ENCODE results near the gene NPY5R. TPM values are rescaled to one million over a fixed set of nuclear protein-coding genes. Genes with fewer than 3 reads are reported as not detected.
A peak's percentile ranks its signal among the peaks of the same experiment; 100 is the strongest.

NPY5R gene
- total RNA-seq, 1 experiment from 2014 or later = 7.1 TPM

DNA sequence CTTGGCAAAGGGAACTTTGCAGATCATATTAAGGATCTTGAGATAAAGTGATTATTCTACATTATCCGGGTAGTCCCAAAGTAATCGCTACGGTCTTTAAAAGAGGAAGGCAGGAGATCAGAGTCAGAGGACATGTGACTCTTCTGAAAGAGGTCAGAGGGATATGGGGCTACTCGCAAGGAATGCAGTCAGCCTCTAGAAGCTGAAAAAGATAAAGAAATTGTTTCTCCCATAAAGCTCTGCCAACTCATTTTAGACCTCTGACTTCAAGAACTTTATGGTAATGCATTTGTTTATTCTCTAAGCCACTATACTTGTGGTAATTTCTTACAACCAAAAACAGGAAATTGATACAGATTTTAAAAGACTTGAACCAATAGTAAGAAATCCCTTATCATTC is 48.6 kb downstream of the NPY5R start:
- Histone ChIP-seq H3K36me3 (ENCODE audit: insufficient read depth, low read length, poor library complexity, severe bottlenecking) (no peaks in the 10 kb centered on the region), H3K4me3 (ENCODE audit: low read depth, low read length, poor library complexity, severe bottlenecking) (no peak overlapping the region), H3K9me3 (ENCODE audit: low read depth, low read length, poor library complexity, severe bottlenecking) (no peaks in the 10 kb centered on the region), H3K27me3 (replicated peaks; ENCODE audit: insufficient read depth, low read depth, low read length, poor library complexity) (no peaks in the 10 kb centered on the region), H3K27ac (ENCODE audit: low read depth, low read length, poor library complexity, severe bottlenecking) (peak overlapping the region; percentile 65), H3K4me1 (ENCODE audit: insufficient read depth, low read length, poor library complexity, severe bottlenecking) (peaks cover 32% of the 10 kb centered on the region)
- ChIA-PET POLR2A (ENCODE audit: low non-redundant PET) (no interaction called here), CTCF (no interaction called here)
- intact Hi-C loops (cut with micrococcal nuclease; ENCODE audit: unreplicated experiment) = loop anchor here (2.0 kb wide), 1 partner anchor 102 kb away; the partner anchor contains the start of gene TMA16
- TF ChIP-seq, protein P1, sequence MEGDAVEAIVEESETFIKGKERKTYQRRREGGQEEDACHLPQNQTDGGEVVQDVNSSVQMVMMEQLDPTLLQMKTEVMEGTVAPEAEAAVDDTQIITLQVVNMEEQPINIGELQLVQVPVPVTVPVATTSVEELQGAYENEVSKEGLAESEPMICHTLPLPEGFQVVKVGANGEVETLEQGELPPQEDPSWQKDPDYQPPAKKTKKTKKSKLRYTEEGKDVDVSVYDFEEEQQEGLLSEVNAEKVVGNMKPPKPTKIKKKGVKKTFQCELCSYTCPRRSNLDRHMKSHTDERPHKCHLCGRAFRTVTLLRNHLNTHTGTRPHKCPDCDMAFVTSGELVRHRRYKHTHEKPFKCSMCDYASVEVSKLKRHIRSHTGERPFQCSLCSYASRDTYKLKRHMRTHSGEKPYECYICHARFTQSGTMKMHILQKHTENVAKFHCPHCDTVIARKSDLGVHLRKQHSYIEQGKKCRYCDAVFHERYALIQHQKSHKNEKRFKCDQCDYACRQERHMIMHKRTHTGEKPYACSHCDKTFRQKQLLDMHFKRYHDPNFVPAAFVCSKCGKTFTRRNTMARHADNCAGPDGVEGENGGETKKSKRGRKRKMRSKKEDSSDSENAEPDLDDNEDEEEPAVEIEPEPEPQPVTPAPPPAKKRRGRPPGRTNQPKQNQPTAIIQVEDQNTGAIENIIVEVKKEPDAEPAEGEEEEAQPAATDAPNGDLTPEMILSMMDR (conservative IDR thresholded peaks at IDR 0.05; ENCODE audit: low read depth, low read length) = no peak
- no peak for TF ChIP-seq EZH2 (IDR thresholded peaks at IDR 0.05; ENCODE audit: borderline replicate concordance, low read depth, low read length, poor library complexity, severe bottlenecking)
- peak; percentile 37 for DNase-seq (ENCODE audit: low spot score)
- no TSS peak for BruUV-seq (replicated peaks)

DNA sequence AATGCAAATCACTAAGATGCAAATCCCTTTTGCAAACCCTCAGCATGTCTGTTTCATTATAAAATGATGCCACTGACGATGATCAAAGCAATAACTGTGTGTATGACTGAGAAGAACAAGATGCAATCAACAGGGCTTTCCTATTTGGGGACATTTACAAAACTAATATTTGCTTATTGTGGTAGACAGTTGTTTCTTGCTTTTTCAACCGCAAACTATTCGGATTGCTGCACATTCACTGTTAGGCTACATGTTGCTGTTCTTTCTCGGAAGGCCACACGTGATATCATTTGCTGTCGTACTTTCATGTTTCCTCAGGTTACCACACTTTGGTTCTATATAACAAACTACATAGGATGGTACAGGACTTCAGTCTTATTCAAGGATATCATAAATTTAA is 49.8 kb downstream of the NPY5R start:
- H3K36me3 ChIP-seq (ENCODE audit: insufficient read depth, low read length, poor library complexity, severe bottlenecking) = no peaks in the 10 kb centered on the region
- no peak overlapping the region for H3K27ac ChIP-seq (ENCODE audit: low read depth, low read length, poor library complexity, severe bottlenecking)
- ChIA-PET CTCF (no interaction called here), POLR2A (ENCODE audit: low non-redundant PET) (no interaction called here)
- H3K4me1 ChIP-seq (ENCODE audit: insufficient read depth, low read length, poor library complexity, severe bottlenecking) = peaks cover 43% of the 10 kb centered on the region
- no TSS peak for BruUV-seq (replicated peaks)
- no peaks in the 10 kb centered on the region for H3K27me3 ChIP-seq (replicated peaks; ENCODE audit: insufficient read depth, low read depth, low read length, poor library complexity)
- no peak for TF ChIP-seq EZH2 (IDR thresholded peaks at IDR 0.05; ENCODE audit: borderline replicate concordance, low read depth, low read length, poor library complexity, severe bottlenecking)
- TF ChIP-seq, protein P1 (conservative IDR thresholded peaks at IDR 0.05; ENCODE audit: low read depth, low read length) = no peak
- no peak for DNase-seq (ENCODE audit: low spot score)
- intact Hi-C loops (cut with micrococcal nuclease; ENCODE audit: unreplicated experiment) = loop anchor here (2.0 kb wide), 1 partner anchor 101 kb away; the partner anchor contains the start of gene TMA16
- H3K4me3 ChIP-seq (ENCODE audit: low read depth, low read length, poor library complexity, severe bottlenecking) = no peak overlapping the region
- H3K9me3 ChIP-seq (ENCODE audit: low read depth, low read length, poor library complexity, severe bottlenecking) = no peaks in the 10 kb centered on the region

DNA sequence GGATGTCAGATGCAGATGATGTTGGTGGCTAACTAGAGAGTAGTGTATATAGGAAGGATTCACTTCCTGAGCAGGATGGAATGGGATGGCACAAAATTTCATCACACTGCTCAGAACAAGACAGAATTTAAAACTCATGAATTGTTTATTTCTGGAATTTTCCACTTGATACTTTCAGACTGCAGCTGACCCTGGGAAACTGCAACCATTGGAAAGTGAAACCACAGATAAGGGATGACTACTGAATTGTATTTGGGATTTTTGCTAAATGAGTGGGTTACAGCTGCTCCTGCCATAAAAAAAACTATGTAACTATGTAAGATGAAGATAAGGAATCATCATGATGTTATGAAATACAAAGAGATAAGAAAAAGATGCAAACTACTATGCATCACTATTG is 51.4 kb downstream of the NPY5R start:
- no peaks in the 10 kb centered on the region for H3K36me3 ChIP-seq (ENCODE audit: insufficient read depth, low read length, poor library complexity, severe bottlenecking)
- H3K4me1 ChIP-seq (ENCODE audit: insufficient read depth, low read length, poor library complexity, severe bottlenecking) = peaks cover 45% of the 10 kb centered on the region
- H3K27ac ChIP-seq (ENCODE audit: low read depth, low read length, poor library complexity, severe bottlenecking) = no peak overlapping the region
- BruUV-seq (replicated peaks) = no TSS peak
- TF ChIP-seq, protein P1 (conservative IDR thresholded peaks at IDR 0.05; ENCODE audit: low read depth, low read length) = no peak
- TF ChIP-seq EZH2 (IDR thresholded peaks at IDR 0.05; ENCODE audit: borderline replicate concordance, low read depth, low read length, poor library complexity, severe bottlenecking) = no peak
- DNase-seq (ENCODE audit: low spot score) = no peak
- CTCF ChIA-PET = no interaction called here
- H3K9me3 ChIP-seq (ENCODE audit: low read depth, low read length, poor library complexity, severe bottlenecking) = no peaks in the 10 kb centered on the region
- intact Hi-C loops (cut with micrococcal nuclease; ENCODE audit: unreplicated experiment) = no loop called here
- no peaks in the 10 kb centered on the region for H3K27me3 ChIP-seq (replicated peaks; ENCODE audit: insufficient read depth, low read depth, low read length, poor library complexity)
- H3K4me3 ChIP-seq (ENCODE audit: low read depth, low read length, poor library complexity, severe bottlenecking) = no peak overlapping the region
- POLR2A ChIA-PET (ENCODE audit: low non-redundant PET) = no interaction called here

All from A673 (cell line).